ENCODE data around the gene ACTG2.

Gene ACTG2

DNA sequence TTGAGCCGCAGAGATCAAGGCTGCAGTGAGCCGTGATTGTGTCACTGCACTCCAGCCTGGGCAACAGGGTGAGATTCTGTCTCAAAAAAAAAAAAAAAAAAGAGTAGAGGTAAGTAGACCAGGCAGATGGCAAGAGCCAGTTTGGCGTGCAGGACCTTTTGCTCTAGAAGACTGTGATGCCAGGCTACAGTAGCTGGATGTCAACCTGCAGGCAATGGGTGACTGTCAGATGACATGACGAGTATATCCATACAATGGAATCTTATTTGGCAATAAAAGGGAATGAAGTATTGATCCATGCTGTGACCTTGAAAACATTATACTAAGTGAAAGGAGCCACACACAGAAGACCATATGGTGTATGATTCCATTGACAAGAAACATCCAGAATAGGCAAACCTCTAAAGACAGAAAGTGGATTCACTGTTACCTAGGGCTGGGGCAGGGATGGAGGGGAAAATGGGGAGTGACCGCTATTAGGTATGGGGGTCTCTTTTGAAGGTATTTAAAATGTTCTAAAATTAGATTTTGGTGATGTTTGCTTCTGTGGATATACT, 22.7 kb downstream of the ACTG2 start:
- no peak for DNase-seq

DNA sequence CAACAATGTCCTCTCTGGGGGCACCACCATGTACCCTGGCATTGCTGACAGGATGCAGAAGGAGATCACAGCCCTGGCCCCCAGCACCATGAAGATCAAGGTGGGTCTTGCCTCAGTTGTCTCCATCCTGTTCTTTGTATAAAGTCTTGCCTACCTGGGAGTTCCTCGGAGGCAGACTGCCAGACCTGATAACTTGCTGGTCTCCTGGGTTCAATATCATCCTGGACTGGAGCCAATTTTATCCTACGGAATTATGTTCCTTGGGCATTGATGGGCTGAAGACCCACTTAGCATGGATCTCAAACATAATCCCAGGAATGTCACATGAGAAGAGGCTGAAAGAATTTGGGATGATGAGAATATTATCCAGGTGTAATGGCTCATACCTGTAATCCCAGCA, 23.9 kb downstream of the ACTG2 start:
- no peak for DNase-seq

- DNase-seq, result no peak
These were observed 24.5 kb downstream of the ACTG2 start for GRCh38 chr2:73917296-73917695.

DNA sequence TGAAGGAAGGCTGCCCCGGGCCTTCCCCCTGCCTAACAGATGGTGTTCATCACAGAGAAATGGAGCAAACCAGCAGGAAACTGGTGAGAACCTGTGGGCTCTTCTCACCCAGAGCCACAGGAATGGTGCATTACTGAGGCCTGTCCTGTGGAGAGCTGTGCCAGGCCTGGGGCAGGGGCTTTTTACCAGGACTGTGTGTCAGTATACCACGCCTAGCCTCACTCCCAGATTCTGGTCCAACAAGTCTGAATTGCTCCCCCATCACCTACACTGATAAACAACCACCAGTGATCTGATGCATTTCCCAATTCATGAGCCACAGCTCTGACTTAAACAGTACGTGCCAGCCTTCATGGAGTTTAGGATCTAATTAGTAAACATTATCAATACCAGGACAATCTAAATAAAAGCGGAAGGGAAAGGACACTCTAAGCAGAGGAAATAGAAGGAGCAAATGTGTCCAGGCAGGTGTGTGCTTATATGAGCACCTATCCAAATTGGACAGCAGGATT, 24.9 kb downstream of the ACTG2 start:
- no peak for DNase-seq

GRCh38 chr2:73918856-73919255, 26.0 kb downstream of the ACTG2 start:
- no peak for DNase-seq

DNA sequence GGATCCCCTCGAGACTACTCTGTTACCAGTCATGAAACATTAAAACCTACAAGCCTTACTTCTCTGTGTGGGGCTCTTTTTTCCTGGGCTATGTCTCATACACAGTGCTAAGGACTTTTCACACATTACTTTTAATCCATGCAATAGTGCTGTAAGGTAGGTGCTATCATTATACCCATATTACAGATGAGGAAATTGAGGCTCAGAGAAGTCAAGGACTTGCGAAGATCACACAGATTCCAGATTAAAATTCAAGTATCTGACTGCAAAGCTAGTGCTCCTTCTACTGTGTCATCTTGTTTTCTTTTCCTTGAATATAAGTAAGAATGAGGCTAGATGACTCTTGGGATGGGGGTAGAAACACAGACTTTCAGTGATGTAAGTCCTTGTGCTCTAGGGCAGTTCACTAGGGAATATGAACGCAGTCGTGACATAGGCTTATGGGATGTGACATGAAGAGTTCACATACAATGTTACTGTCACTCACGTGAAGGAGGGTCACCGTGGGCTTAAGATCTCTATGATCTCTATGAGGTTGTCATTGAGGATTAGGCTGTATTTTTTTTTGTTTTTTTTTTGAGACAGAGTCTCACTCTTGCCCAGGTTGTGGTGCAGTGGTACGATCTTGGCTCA, 26.9 kb downstream of the ACTG2 start:
- no peak for DNase-seq

- no peak for DNase-seq
These were observed 28.1 kb downstream of the ACTG2 start for GRCh38 chr2:73920577-73921545.

- DNase-seq, result no peak
These were observed 28.8 kb downstream of the ACTG2 start for GRCh38 chr2:73921581-73921980.

DNA sequence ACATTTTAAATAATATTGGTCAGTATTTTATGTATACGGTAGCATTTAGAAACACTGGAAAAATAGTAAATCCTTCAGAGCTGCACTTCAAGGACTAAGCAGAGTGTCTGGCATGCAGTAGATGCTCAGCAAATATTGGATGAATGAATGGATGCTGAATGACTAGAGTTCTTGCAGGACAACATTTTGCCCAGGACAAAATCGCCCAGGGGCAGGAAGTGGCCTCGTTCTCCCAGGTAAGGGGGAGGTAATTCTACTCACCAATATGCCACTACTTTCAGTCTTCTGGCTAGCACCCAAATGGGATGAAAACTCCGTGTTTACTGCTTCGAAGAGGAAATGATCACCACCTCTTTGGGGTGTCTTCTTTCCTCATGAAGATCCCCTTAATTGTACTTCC, 29.9 kb downstream of the ACTG2 start:
- no peak for DNase-seq

DNA sequence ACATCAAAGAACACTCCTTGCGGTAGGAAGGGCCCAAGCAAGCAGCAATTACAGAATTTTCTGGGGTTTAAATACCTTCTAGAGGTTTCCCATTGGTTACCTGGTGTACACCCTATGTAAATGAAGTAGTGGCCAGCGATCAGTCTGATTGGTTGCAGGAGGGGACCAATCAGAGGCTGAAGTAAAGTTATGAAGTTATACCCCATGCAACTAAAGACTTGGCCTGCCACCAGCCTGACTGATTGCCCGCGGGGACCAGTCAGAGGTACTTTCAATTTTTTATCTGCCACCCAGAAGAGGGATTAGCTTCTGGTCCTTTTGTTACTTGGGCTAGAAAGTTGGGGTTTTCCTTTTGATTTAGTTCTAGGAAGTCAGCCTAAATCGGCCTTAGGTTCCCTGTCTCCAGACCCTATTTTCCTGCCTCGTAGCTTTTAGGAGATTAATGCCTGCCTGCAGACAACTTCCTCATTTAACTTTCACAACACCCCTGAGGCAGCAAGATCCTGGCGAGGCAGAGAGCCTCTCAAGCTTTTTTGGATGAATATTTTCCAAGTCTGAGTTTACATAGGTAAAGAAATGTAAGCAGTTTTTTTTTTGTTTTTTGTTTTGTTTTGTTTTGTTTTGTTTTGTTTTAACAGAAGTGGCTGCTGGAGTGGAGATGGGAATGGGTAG, 32.4 kb downstream of the ACTG2 start:
- no peak for DNase-seq

DNA sequence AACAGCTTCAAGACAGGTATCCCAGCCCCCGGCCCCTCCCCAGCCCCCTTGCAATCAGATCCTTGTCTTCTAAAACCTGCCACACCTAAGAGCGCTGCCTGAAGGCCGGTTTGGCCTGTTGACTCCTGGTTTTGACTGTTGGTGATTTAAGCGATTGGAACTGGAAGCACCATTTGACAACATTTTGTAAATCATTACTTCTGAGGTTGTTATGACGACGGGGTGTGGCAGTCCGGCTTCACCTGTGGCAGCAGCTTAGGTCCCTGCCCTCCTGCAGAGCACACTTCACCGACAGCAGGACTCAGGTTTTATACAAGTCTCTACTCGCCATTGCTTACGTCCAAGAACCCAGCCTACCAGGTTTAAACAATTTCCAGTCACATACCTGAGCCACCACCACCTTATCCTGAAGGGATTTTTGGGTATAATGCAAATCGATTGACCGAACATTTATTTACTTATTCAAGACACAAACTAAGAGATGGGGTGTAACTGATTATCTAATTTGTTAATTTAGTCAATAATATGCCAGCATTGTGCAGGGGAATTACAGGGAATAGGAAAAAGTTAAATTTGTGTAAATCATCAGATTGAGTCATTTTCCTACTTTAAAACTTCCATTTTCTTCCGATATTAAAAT, 33.2 kb downstream of the ACTG2 start:
- no peak for DNase-seq

DNA sequence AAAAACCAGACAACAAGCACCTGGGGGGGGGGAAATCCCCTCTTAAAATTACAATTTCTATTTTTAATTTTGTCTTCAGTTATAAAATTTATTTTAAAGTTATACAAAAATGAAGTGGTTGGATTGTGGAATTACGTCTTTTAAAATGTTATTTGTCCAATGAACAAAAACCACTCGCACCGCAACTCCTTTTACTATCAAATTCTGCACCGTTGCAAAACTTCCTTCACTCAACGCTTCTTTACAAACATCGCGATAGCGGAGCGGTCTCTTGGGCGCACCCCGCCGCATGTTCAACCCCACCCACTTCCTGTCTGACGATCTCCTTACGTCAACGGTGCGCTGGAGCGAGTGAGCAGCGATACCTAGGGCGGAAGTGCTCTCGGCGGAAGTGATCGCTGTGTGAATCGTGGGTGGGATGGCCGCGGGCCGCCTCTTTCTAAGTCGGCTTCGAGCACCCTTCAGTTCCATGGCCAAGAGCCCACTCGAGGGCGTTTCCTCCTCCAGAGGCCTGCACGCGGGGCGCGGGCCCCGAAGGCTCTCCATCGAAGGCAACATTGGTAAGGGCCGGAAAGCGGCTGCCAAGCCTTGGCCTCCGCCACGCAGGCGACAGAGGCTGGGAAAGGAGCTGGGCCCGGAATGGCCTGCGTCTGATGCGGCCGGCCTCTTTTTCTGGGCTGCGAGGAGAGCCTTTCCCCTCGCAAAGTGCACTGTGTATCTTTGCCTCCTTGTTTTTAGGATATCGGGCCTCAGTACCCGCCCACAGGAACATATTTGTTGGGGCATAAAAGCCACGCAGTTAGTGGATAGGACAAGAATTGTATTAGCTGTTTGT, 33.9 kb downstream of the ACTG2 start, which contains the start of gene DGUOK:
Gene DGUOK (plus strand): TSS at position 388 of the 835 bp plus-strand sequence. CDS start 31 bp downstream, at position 419.
- DNase-seq, result peak; percentile 92 to 96

GRCh38 chr2:73927344-73927743, 34.5 kb downstream of the ACTG2 start:
- no peak for DNase-seq

- DNase-seq, result no peak
These were observed 36.1 kb downstream of the ACTG2 start for GRCh38 chr2:73928963-73929347.

- DNase-seq, result no peak
These were observed 37.6 kb downstream of the ACTG2 start for GRCh38 chr2:73930386-73930785.

GRCh38 chr2:73931531-73932500, 39.0 kb downstream of the ACTG2 start:
- no peak for DNase-seq

- DNase-seq, result no peak
These were observed 40.4 kb downstream of the ACTG2 start for GRCh38 chr2:73933194-73933593.

DNA sequence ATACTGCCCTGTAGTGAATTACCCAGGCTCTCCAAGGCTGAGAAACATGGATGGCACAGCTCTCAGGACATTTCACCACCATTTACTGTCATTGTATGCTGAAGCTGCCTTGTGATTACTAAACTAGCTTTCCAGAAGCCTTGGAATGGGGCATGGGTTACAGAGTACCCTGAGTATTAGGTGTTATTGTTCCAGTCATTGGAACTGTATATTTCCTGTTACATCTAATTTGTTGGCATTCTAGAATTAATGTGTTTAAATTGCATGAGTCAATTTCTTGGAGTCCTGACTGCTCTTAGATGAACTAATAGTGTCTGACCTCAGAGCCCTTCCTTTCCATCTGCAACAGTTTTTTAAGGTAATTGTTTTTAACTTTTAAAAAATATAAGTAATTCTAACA, 42.8 kb downstream of the ACTG2 start:
- DNase-seq, result no peak

- no peak for DNase-seq
These were observed 44.5 kb downstream of the ACTG2 start for GRCh38 chr2:73937103-73937885.
